Activated T-helper 1 cell treated with anti-CD3 and anti-CD28 coated beads, Interleukin-2, amount 50 U/mL, for 16 hours (primary cell): ENCODE measurements around the gene SMNDC1.
"Not testable (repeated sequence)": the region's sequence is repeated elsewhere in the genome, so short reads cannot be mapped to it uniquely, and the experiment has no call there.

ENCODE experiments used
- DNase-seq, 2 donors: peaks; one replicate each; pipeline ENCODE4 v3.0.0-alpha.2; 2020; ENCODE audit warnings: low read depth in 1 of 2, low spot score in 1 of 2

The SMNDC1 gene

GRCh38 chr10:110254467-110254866, 50.3 kb downstream of the SMNDC1 start:
- no peak for DNase-seq

- DNase-seq = no peak
These were observed 52.6 kb downstream of the SMNDC1 start for GRCh38 chr10:110252151-110252550.

DNA sequence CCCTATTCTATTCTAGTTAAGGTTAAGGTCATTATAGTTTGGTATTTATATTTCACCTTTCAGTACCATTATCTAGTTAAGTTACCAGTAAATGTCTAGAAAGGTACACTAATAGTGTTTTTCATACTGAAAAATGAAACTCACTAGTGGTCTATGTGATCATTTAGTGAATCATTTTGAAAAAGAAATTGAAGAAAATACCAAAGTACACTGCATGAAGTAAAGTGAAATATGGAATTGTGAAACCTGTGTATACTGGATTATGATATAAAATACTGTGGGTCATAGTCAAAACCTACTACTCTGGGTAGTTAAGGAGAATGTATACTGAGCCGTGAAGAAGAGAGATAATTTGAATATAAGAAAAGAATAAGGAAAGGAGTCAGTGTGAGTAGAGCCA, 53.3 kb downstream of the SMNDC1 start:
- DNase-seq = not testable (repeated sequence)

GRCh38 chr10:110249489-110249888, 55.2 kb downstream of the SMNDC1 start:
- DNase-seq = not testable (repeated sequence)

DNA sequence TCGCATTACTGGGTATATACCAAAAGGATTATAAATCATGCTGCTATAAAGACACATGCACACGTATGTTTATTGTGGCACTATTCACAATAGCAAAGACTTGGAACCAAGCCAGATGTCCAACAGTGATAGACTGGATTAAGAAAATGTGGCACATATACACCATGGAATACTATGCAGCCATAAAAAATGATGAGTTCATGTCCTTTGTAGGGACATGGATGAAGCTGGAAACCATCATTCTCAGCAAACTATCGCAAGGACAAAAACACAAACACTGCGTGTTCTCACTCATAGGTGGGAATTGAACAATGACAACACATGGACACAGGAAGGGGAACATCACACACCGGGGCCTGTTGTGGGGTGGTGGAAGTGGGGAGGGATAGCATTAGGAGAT, 56.9 kb downstream of the SMNDC1 start:
- DNase-seq = not testable (repeated sequence)

DNA sequence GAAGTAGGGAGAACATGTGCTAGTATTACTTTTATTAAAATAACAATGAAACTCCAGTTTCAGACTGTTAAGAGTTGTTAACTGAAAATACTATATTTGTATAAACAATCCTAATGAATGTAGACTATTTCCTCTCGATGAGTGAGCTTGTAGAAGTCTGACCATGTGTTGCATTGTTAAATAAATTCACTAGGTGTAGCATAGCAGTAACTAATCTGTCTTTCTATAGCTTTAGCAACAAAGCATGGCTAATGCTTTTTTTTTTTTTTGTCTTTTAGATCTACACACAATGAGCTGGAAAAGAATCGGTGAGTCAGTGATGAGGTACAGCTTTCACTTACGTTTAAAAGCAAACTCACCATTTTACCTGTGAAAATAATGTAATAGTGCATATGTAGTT, 60.2 kb downstream of the SMNDC1 start:
- DNase-seq = no peak

DNA sequence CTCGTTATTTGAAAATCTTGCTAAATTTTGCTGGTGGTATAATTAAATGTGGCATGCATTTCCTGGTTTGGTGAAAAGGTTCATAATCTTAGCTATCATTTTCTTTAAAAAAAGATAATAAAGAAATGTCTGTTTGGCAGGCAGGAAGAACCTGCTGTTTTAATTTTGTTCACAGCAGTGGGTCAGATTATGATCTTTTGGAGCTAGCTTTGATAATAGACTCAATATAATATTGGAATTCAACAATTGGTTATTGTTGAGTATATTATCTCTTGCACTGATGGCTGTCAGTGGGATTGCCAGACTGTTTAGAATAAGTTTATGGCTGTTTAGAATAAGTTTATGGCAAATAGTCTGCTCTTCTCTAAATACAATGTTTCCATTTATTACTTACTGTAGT, 62.2 kb downstream of the SMNDC1 start:
- no peak for DNase-seq

DNA sequence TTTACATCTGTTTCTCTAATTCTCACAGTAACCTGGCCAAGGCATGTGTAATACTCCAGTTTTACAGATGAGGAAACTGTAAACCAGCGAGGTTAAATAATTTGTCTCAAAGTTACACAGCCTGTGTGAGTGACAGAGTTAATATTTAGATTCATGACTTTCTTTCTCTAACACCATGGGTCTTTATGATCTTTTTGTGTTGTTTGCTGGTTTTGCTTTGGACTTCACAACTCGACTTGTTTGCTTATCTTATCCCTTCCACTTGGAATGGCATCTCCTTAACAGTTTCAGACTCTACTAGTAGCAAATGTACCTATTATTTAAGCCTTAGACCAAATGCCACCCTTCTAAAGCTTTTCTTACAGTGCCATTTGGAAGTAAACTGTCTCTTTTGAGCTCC, 62.9 kb downstream of the SMNDC1 start:
- no peak for DNase-seq

- no peak for DNase-seq
These were observed 63.3 kb downstream of the SMNDC1 start for GRCh38 chr10:110241407-110241806.
